ENCODE data around the gene PRRT2.
"Not testable (repeated sequence)": the region's sequence is repeated elsewhere in the genome, so short reads cannot be mapped to it uniquely, and the experiment has no call there.

The PRRT2 gene

DNA sequence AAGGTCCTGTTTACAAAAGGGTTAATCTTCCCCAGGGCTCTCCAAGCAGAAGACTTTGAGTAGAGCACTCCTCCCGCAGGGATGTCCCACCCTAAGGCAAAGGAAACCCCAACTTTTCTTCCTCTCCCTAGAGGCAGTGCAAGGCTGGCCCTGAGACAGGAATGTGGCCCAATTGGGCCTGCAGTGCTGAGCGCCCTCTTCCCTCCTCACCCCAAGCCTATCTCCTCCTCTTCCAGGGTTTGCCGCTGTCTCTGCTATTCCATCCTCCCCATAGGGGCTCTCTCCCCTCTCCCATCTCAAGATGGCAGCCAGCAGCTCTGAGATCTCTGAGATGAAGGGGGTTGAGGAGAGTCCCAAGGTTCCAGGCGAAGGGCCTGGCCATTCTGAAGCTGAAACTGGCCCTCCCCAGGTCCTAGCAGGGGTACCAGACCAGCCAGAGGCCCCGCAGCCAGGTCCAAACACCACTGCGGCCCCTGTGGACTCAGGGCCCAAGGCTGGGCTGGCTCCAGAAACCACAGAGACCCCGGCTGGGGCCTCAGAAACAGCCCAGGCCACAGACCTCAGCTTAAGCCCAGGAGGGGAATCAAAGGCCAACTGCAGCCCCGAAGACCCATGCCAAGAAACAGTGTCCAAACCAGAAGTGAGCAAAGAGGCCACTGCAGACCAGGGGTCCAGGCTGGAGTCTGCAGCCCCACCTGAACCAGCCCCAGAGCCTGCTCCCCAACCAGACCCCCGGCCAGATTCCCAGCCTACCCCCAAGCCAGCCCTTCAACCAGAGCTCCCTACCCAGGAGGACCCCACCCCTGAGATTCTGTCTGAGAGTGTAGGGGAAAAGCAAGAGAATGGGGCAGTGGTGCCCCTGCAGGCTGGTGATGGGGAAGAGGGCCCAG, 1.0 kb downstream of the PRRT2 start:
- no peak for DNase-seq (ENCODE audit: low spot score)

GRCh38 chr16:29813644-29814562, 1.9 kb downstream of the PRRT2 start:
- DNase-seq (ENCODE audit: low spot score), result no peak

GRCh38 chr16:29814592-29814991, 2.6 kb downstream of the PRRT2 start:
- no peak for DNase-seq (ENCODE audit: low spot score)

DNA sequence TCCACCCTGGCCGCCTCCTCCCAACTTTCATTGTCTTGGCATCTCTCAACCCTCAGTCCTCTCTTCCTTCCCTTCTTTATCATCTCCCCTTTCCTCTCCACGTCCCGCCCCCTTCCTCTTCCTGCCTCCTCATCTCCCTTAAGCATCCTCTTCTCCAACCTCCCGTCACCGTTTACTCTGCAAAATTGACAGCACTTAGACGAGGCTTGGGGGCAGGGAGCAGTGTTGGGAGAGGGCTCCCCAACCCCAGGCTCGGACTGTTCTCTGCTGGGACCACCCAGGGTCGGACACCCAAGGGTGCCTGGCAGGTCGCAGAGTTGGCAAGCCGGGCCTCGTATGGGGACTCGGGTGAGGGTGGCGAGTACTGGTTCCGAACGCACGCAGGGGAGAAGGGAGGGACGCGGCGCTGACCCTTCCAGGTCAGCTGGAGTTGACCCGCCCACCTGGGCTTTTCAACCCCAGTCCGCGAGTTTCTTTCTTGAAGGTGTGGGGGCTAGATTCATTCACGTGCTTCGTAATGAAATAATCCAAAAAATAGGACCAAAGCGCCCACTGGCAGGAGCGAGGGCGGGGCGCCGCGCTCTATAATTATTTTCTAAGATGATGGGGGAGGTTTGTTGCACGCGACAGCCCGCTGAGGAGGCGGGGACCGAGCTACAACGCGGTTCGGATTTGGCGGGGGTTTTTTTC, 3.2 kb downstream of the PRRT2 start:
- no peak for DNase-seq (ENCODE audit: low spot score)

DNA sequence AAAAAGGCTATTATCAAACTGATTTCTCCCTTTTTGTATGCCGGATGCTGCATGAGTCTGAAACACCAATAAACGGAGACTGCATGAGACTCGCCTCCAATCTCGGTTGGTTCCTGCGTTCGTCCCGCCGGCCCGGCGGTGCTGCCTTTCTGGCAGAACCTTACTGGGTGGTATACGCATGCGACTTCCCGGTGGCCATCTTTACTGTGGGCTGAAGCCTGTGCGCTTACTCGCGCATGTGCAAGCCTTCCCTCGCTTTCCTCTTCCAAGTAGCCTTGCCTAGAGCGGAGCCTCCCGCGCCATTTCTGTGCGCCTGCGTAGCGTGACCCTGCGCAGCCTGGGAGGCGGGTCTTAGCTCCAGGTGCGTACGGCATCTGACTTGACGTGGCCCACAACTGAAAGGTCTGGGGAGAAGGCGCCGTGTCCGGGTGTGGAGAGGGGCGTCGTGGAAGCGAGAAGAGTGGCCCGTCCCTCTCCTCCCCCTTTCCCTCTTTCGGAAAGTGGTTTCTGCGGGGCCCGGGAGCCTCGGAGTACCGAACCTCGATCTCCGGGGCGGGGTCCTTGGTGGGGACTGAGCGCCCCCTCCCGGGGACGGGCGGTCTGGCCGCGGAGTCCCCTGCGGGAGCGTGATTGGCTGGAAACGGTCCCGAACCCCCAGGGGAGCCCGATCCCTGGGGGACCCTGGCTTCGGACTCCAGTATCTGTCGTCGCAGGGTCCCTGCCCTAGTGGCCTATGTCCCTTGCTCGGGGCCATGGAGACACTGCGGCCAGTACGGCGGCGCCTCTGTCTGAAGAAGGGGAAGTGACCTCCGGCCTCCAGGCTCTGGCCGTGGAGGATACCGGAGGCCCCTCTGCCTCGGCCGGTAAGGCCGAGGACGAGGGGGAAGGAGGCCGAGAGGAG, 4.0 kb downstream of the PRRT2 start, which contains the start of gene PAGR1:
Gene PAGR1 (plus strand): TSS at position 360 of the 901 bp plus-strand sequence. CDS start 374 bp downstream, at position 734.
- peak; percentile 99 for DNase-seq (ENCODE audit: low spot score)

GRCh38 chr16:29816694-29817441, 4.9 kb downstream of the PRRT2 start:
- peak; percentile 79 for DNase-seq (ENCODE audit: low spot score)

- no peak for DNase-seq (ENCODE audit: low spot score)
Measured at GRCh38 chr16:29818082-29818481, 6.1 kb downstream of the PRRT2 start.

GRCh38 chr16:29819506-29819905, 7.5 kb downstream of the PRRT2 start:
- no peak for DNase-seq (ENCODE audit: low spot score)

- peak; percentile 75 for DNase-seq (ENCODE audit: low spot score)
Measured at GRCh38 chr16:29820271-29820701, 8.3 kb downstream of the PRRT2 start, which contains the start of gene MVP. Gene MVP (plus strand): TSS chr16:29820462. CDS start chr16:29830550, 10,088 bp downstream.

DNA sequence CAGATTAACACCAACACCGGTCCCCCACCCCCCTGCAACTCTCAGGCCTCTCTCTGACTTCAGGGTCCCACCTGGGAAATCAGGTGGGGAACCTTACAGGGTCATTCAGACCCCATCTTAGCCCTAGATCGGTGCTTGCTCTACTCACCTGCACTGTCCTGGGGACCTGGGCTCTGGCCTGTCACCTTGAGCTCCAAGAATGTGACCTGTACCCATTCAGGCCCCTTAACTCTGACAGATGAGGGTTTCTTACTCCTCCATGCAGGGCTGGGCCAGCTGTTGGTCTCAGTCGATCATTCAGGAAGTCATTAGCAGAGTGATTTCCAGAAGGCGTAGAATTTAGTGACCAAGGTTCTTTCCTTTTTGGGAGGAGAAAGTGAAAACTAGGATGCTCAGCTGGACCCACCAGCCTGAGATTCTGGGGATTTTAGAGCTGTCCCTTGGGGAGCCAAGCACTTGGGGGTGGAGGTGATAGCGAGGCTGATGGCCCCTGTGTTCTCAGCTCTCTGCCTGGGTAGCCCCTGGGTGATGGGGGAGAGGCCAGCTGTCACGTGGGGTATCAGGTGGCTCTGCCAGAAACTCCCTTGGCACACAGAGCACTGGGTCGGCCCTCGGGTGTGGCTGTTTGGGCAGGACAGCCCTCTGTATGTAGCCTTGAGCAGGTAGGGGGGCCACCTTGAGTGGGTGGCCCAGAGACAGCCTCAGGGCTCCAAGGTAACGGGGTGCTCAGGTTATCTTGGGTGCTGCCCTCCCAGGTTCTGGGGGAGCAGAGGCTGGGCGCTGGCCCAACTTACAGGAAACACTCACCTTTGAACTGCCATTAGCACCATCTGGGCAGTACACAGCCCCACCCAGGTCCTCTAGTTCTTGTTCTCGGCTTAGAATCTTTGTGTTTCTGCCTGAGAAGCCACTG, 9.0 kb downstream of the PRRT2 start:
- peak; percentile 83 for DNase-seq (ENCODE audit: low spot score)

DNA sequence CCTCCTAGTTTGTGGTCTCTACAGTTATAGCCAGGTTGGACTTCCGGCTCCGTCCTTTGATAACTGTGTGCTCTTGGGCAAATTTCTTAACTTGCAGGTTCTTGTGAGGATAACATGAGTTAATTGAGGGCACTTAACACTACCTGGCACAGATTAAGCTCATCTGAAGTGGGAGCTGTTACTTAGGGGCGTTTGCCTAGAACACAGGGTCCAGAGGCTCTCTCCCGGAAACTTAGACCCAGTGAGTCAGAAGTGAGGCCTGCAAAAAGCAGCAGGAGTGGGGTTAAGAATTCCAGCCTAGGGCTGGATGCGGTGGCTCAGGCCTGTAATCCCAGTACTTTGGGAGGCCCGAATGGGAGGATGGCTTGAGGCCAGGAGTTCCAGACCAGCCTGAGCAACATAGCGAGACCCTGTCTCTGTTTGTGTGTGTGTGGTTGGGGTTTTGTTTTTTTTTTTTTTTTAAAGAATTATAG, 9.7 kb downstream of the PRRT2 start:
- peak; percentile 90 for DNase-seq (ENCODE audit: low spot score)

DNA sequence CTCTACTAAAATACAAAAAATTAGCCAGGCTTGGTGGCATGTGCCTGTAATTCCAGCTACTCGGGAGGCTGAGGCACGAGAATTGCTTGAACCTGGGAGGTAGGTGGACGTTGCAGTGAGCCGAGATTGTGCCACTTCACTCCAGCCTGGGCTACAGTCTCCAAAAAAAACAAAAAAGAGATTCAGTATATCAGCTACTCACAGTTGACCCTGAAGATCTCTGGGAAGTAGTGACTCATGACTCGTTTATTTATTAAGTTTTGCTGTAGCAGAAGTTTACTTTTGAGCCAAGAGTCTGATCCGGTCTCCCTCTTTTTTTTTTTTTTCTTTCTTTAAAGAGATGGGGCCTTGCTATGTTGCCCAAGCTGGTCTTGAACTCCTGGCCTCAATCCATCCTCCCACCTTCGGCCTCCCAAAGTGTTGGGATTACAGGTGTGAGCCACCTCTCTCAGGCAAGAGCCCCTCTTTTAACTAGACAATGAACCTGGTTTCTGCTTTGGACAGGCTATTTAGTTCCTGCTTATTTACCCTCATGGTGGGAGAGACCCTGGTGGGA, 12.7 kb downstream of the PRRT2 start:
- peak; percentile 85 for DNase-seq (ENCODE audit: low spot score)

DNA sequence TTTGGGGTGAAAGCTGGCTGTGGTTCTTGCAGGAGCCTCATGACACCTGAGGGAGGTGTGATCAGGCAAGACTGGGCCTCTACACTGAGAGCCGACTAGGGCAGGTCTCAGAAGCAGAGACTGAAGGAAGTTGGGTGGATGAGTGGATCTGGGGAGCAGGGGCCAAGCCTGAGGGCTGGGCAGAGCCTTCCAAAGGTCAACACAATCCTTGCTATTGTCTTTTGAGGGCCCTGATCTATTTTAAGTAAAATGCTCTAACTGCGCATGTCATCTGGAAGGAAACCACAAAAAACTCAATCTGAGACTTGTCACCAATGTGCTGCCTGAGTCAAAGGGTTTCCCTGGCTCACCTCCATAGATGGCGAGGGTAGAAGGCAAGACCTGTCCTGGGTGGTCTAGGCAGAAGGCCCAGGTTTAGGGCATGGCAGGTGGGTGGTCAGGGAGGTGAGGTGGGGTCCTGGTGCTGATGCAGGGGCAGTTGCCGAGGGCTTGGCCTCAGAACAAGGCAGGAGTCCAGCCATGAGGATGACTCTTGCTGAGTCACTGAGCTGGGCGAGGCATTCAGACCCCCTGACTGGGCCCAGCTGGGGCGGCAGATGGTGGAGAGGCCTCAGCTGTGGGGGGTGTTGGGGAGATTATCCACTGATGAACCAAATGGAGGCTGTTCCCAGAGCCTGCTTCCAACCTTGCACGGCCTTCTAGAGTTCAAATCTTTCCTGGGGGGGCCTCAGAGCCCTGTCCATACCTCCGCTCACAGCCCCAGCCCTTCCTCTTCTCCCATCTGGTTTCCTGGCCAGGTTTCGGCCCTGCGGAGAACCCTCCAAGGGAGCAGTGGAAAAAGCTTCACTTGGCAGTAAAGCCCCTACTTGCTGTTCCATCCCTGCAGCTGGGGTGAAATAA, 13.4 kb downstream of the PRRT2 start:
- peak; percentile 89 for DNase-seq (ENCODE audit: low spot score)

- DNase-seq (ENCODE audit: low spot score), result no peak
Measured at GRCh38 chr16:29826342-29826695, 14.3 kb downstream of the PRRT2 start.

DNA sequence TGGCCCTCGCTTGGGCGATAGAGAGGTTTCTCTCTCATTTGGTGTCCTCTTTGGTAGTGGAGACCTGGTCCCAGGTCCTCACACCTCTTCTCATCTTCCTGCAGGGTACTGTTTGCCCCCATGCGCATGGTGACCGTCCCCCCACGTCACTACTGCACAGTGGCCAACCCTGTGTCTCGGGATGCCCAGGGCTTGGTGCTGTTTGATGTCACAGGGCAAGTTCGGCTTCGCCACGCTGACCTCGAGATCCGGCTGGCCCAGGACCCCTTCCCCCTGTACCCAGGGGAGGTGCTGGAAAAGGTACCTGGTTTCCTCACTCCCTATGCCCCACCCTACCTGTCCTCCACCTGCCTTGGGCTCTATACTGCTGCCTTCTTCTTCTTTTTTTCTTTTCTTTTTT, 18.8 kb downstream of the PRRT2 start:
- DNase-seq (ENCODE audit: low spot score), result no peak

DNA sequence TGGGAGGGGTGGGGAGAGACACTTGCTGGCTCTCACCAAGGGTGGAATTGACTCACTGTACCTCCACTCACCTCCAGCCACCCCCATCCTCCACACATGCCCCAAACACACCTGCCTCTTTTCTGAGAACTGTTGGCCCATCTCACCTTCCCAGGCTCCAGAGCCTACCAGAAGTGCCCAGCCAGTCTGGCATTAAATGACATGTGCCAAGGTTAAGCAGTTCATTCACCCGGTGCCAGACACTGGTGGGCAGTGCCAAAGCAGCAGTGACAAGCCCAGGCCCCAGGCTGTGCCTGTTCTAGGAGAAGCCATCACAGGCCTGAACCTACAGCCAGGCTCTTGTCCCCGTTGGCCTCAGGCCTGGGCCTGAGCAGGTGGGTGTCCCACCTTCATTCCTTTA, 19.5 kb downstream of the PRRT2 start:
- DNase-seq (ENCODE audit: low spot score), result no peak

GRCh38 chr16:29833219-29833618, 21.2 kb downstream of the PRRT2 start:
- not testable (repeated sequence) for DNase-seq (ENCODE audit: low spot score)

GRCh38 chr16:29834079-29834478, 22.1 kb downstream of the PRRT2 start:
- DNase-seq (ENCODE audit: low spot score), result no peak
